ENCODE results near the gene TMEM170B.

DNA sequence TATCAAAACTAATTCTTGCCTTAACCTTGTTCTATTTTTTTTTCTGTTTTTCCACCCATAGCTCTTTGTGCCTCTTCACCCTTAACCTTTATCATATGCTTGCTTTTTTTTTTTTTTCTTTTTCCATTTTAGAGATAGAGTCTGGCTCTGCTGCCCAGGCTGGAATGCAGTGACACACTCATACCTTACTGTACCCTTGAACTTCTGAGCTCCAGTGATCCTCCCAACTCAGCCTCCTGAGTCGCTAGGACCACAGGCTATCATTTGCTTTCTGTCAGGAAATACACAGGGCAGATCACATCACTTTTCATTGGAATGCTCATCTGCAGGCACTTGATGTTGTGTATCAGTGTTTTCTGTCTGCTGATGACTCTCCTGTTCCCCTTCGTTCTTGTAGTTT is 33.5 kb downstream of the TMEM170B start:
- no peak for TF ChIP-seq NFE2L2 (conservative IDR thresholded peaks at IDR 0.05; ENCODE audit: low read length)
- TF ChIP-seq JUN (IDR thresholded peaks at IDR 0.05): no peak
- no peak for TF ChIP-seq HDAC2 (IDR thresholded peaks at IDR 0.05)
- TF ChIP-seq, protein P1, sequence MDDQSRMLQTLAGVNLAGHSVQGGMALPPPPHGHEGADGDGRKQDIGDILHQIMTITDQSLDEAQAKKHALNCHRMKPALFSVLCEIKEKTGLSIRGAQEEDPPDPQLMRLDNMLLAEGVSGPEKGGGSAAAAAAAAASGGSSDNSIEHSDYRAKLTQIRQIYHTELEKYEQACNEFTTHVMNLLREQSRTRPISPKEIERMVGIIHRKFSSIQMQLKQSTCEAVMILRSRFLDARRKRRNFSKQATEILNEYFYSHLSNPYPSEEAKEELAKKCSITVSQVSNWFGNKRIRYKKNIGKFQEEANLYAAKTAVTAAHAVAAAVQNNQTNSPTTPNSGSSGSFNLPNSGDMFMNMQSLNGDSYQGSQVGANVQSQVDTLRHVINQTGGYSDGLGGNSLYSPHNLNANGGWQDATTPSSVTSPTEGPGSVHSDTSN (IDR thresholded peaks at IDR 0.05): no peak
- TF ChIP-seq, protein P2, sequence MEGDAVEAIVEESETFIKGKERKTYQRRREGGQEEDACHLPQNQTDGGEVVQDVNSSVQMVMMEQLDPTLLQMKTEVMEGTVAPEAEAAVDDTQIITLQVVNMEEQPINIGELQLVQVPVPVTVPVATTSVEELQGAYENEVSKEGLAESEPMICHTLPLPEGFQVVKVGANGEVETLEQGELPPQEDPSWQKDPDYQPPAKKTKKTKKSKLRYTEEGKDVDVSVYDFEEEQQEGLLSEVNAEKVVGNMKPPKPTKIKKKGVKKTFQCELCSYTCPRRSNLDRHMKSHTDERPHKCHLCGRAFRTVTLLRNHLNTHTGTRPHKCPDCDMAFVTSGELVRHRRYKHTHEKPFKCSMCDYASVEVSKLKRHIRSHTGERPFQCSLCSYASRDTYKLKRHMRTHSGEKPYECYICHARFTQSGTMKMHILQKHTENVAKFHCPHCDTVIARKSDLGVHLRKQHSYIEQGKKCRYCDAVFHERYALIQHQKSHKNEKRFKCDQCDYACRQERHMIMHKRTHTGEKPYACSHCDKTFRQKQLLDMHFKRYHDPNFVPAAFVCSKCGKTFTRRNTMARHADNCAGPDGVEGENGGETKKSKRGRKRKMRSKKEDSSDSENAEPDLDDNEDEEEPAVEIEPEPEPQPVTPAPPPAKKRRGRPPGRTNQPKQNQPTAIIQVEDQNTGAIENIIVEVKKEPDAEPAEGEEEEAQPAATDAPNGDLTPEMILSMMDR (IDR thresholded peaks at IDR 0.05): no peak
- no peak for TF ChIP-seq EP300 (IDR thresholded peaks at IDR 0.05)
- TF ChIP-seq, protein P3, sequence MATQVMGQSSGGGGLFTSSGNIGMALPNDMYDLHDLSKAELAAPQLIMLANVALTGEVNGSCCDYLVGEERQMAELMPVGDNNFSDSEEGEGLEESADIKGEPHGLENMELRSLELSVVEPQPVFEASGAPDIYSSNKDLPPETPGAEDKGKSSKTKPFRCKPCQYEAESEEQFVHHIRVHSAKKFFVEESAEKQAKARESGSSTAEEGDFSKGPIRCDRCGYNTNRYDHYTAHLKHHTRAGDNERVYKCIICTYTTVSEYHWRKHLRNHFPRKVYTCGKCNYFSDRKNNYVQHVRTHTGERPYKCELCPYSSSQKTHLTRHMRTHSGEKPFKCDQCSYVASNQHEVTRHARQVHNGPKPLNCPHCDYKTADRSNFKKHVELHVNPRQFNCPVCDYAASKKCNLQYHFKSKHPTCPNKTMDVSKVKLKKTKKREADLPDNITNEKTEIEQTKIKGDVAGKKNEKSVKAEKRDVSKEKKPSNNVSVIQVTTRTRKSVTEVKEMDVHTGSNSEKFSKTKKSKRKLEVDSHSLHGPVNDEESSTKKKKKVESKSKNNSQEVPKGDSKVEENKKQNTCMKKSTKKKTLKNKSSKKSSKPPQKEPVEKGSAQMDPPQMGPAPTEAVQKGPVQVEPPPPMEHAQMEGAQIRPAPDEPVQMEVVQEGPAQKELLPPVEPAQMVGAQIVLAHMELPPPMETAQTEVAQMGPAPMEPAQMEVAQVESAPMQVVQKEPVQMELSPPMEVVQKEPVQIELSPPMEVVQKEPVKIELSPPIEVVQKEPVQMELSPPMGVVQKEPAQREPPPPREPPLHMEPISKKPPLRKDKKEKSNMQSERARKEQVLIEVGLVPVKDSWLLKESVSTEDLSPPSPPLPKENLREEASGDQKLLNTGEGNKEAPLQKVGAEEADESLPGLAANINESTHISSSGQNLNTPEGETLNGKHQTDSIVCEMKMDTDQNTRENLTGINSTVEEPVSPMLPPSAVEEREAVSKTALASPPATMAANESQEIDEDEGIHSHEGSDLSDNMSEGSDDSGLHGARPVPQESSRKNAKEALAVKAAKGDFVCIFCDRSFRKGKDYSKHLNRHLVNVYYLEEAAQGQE (IDR thresholded peaks at IDR 0.05): no peak
- TF ChIP-seq, protein P4, sequence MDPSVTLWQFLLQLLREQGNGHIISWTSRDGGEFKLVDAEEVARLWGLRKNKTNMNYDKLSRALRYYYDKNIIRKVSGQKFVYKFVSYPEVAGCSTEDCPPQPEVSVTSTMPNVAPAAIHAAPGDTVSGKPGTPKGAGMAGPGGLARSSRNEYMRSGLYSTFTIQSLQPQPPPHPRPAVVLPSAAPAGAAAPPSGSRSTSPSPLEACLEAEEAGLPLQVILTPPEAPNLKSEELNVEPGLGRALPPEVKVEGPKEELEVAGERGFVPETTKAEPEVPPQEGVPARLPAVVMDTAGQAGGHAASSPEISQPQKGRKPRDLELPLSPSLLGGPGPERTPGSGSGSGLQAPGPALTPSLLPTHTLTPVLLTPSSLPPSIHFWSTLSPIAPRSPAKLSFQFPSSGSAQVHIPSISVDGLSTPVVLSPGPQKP (IDR thresholded peaks at IDR 0.05; ENCODE audit: low read depth, low read length): no peak
- TF ChIP-seq POLR2A (IDR thresholded peaks at IDR 0.05; ENCODE audit: low read length): no peak
- TF ChIP-seq ZSCAN20 (CRISPR knock-in tag; IDR thresholded peaks at IDR 0.05): no peak
- TF ChIP-seq, protein P5, sequence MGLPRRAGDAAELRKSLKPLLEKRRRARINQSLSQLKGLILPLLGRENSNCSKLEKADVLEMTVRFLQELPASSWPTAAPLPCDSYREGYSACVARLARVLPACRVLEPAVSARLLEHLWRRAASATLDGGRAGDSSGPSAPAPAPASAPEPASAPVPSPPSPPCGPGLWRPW (IDR thresholded peaks at IDR 0.05): no peak
- no peak for TF ChIP-seq CHD2 (IDR thresholded peaks at IDR 0.05; ENCODE audit: low read length, partially characterized antibody)
- TF ChIP-seq MAFK (IDR thresholded peaks at IDR 0.05; ENCODE audit: partially characterized antibody): no peak

Measured in A549 (cell line).